Liver (tissue), 10 donors: ENCODE data around the gene NARS2. TPM values are rescaled to one million over a fixed set of nuclear protein-coding genes. Genes with fewer than 3 reads are reported as not detected.

Source experiments
- DNase-seq: peaks from one replicate; pipeline ENCODE4 v3.0.0-alpha.2; 2017; ENCODE audit warnings: low spot score
- H3K27ac ChIP-seq, 2 donors: one replicate each; pipeline ENCODE4 v1.7.0; 2013; ENCODE audit warnings: inconsistent platforms in 2 of 2, low read length in 2 of 2, control low read depth in 1 of 2, low read depth in 1 of 2, mild to moderate bottlenecking in 1 of 2
- H3K27me3 ChIP-seq, 4 donors: one replicate each; pipeline versions ENCODE4 v1.6.1 to v1.7.0; 2013; ENCODE audit warnings: low read length in 3 of 4, inconsistent platforms in 1 of 4, mild to moderate bottlenecking in 1 of 4, moderate library complexity in 1 of 4; ENCODE audit not compliant: control insufficient read depth in 4 of 4, insufficient read depth in 4 of 4
- H3K36me3 ChIP-seq, 4 donors: one replicate each; pipeline versions ENCODE4 v1.6.1 to v1.7.0; 2013; ENCODE audit warnings: low read length in 3 of 4, mild to moderate bottlenecking in 3 of 4, low read depth in 1 of 4, moderate library complexity in 1 of 4; ENCODE audit not compliant: control insufficient read depth in 4 of 4, insufficient read depth in 3 of 4
- H3K4me1 ChIP-seq, 4 donors: one replicate each; pipeline versions ENCODE4 v1.6.1 to v1.7.0; 2013; ENCODE audit warnings: low read length in 3 of 4, mild to moderate bottlenecking in 3 of 4, moderate library complexity in 1 of 4; ENCODE audit not compliant: control insufficient read depth in 4 of 4, insufficient read depth in 4 of 4
- H3K4me3 ChIP-seq, 3 donors: one replicate each; pipeline versions ENCODE4 v1.6.1 to v1.7.0; 2013; ENCODE audit warnings: low read length in 3 of 3, control low read depth in 1 of 3, low read depth in 1 of 3, mild to moderate bottlenecking in 1 of 3
- H3K9ac ChIP-seq, 2 donors: one replicate each; pipeline ENCODE4 v1.7.0; 2013; ENCODE audit warnings: low read length in 2 of 2, mild to moderate bottlenecking in 2 of 2, moderate library complexity in 2 of 2, control low read depth in 1 of 2, low read depth in 1 of 2
- H3K9me3 ChIP-seq, 4 donors: one replicate each; pipeline versions ENCODE4 v1.6.1 to v1.7.0; 2013; ENCODE audit warnings: low read length in 3 of 4; ENCODE audit not compliant: control insufficient read depth in 4 of 4
- JUND ChIP-seq, 2 donors: IDR thresholded peaks; 2 replicates each; pipeline ENCODE4 v1.6.1; 2016; ENCODE audit warnings: antibody characterized with exemption in 2 of 2
- MAX ChIP-seq: IDR thresholded peaks from 2 replicates; pipeline ENCODE4 v1.6.1; 2016; ENCODE audit warnings: antibody characterized with exemption
- NR2F2 ChIP-seq: IDR thresholded peaks from 2 replicates; pipeline ENCODE4 v1.6.1; 2016; ENCODE audit warnings: antibody characterized with exemption
- SP1 ChIP-seq: IDR thresholded peaks from 2 replicates; pipeline ENCODE4 v1.6.1; 2018; ENCODE audit warnings: antibody characterized with exemption, mild to moderate bottlenecking
- TAF1 ChIP-seq: conservative IDR thresholded peaks from 2 replicates; pipeline ENCODE4 v1.6.1; 2016; ENCODE audit warnings: antibody characterized with exemption, mild to moderate bottlenecking
- ZBTB33 ChIP-seq: IDR thresholded peaks from 2 replicates; pipeline ENCODE4 v1.6.1; 2016; ENCODE audit warnings: antibody characterized with exemption
- WGBS: extraction: QIAGEN DNeasy Blood & Tissue Kit; methylation state at CpG from one replicate; pipeline ENCODE4 v1.1.7; 2013; 5-methylcytosine and 5-hydroxymethylcytosine counted together
- polyA plus RNA-seq, 2 donors: library from polyadenylated mRNA; stranded (reverse) in 1 of 2; unstranded in 1 of 2; fragments of 200-250 nt in 1 of 2; fragments of >200 nt in 1 of 2; fragmentation: Nextera tagmentation in 1 of 2; extraction: Ambion mirVana in 1 of 2; gene quantifications; one replicate each; pipeline versions ENCODE4 v1.2.1 to v1.2.3, GENCODE V29; 2013 to 2015
- small RNA-seq: library from RNA; depleted of rRNA; stranded (forward); fragments of <200 nt; gene quantifications from one replicate; pipeline ENCODE3, GENCODE V24; 2014
- total RNA-seq, 2 donors: library from RNA; depleted of rRNA; stranded (reverse); fragments of >200 nt; gene quantifications; one replicate each; pipeline ENCODE4 v1.2.3, GENCODE V29; 2014
- donor health status: healthy.
- donor health status: healthy.
- donor health status: healthy.
- donor health status: healthy.
- donor health status: healthy.

NARS2 gene
- total and polyA plus RNA-seq, 4 donors: 10.4 to 19.4 (median 11.8) TPM

GRCh38 chr11:78386215-78386941 is 188.3 kb downstream of the NARS2 start:
- Histone ChIP-seq H3K9ac (no peak overlapping the region), H3K27ac (no peak overlapping the region), H3K4me3 (no peak overlapping the region), H3K4me1 (no peaks in the 10 kb centered on the region), H3K9me3 (peaks cover 7 to 10% (median 8%) of the 10 kb centered on the region in 4 donors), H3K36me3 (no peaks in the 10 kb centered on the region), H3K27me3 (no peaks in the 10 kb centered on the region)
- DNase-seq: no peak
- 87% methylated on average over 3 of the region's 3 CpGs for WGBS
- no peak for TF ChIP-seq ZBTB33
- TF ChIP-seq SP1: no peak
- no peak for TF ChIP-seq MAX
- no peak for TF ChIP-seq TAF1
- TF ChIP-seq JUND (IDR thresholded peaks at IDR 0.05): no peak
- TF ChIP-seq NR2F2: no peak

Small RNA genes lying within 50 kb of the gene (small RNA-seq; reads per million reads assigned to genes)
- gene RNU6-311P: not detected

Other genes starting within 250 kb of the NARS2 start
- gene GAB2, start 157.0 kb downstream of the NARS2 start, total RNA-seq: 1 to 10 TPM; 3.4 to 3.6 TPM
- gene GAB2, start 157.0 kb downstream of the NARS2 start, polyA plus RNA-seq: 1 to 10 TPM; 1.3 to 1.7 TPM